NCI-H774 (cell line): ENCODE measurements around the gene HDAC4.
"Not testable (repeated sequence)": the region's sequence is repeated elsewhere in the genome, so short reads cannot be mapped to it uniquely, and the experiment has no call there.

Experiments used
- DNase-seq: peaks from one replicate; lab custom pipeline; 2025; lab: John Stamatoyannopoulos, UW

The HDAC4 gene

GRCh38 chr2:239044336-239044735 is 356.5 kb downstream of the HDAC4 start:
- no peak for DNase-seq

DNA sequence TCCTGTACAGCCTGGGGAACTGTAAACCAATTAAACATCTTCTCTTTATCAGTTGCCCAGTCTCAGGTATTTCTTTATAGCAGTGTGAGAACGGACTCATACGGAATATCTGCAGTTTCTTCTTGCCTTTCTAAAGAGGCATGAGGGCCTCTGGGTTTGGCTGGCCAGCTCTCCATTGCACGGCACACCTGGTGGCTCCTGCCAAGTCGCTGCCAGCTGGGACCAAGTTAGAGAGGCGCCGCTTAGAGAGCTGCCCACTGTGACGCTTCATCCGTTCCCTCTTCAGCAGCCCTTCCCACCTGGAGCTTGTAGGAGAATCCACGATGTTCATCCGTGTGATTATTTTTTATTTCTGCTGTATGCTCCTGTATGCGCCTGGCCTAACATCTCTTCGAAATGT is 357.5 kb downstream of the HDAC4 start:
- DNase-seq, result no peak

- DNase-seq, result no peak
Measured at GRCh38 chr2:239042551-239043320, 358.1 kb downstream of the HDAC4 start.

DNA sequence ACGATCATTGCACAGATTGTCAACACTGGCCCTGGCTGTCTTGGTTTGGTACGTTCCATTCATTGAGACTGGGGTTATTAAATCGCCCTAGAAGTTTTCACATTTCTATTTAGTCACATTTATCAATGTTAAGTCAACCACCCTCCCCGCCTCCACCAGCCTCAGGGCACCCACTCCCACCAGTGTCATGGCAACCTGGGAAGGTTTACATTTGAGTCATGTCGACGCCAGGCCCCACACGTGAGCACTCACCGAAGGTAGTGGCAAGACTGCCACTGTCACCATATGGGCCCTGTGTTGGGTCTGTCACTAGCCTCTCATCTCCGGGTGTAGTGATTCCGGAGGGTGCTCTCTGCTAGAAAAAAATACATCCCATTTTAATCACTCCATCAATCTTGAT is 358.8 kb downstream of the HDAC4 start:
- no peak for DNase-seq

GRCh38 chr2:239041062-239041461 is 359.8 kb downstream of the HDAC4 start:
- no peak for DNase-seq

DNA sequence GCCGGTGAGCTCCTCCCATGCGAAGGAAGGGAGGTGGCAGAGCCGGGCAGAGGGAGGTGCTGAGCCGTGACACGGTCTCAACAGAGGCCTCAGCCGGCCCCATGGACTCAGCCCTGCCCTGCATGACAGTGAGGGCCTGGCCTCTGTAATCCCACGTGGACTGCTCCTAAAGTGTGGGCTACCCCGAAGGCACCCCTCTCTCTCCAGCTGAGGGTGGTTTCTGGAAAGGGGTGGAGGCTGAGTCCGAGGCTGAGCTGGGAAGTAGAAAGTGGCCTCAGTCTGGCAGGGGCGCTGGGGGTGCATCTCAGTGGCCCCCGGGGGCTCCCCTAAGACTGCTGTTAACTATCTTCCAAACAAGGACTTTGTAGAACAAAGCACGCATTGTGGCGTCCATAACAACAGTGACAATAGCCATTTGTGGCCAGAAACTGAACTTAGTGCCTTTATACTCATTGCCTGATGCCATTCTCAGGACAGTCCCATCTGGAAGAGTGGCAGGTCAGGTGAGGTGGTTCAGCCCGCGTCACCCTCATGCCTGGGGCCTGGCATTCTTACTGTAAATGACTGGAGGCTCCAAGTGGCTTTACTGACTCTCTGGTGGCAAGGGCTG is 360.6 kb downstream of the HDAC4 start:
- DNase-seq, result no peak

- no peak for DNase-seq
Measured at GRCh38 chr2:239039479-239039861, 361.4 kb downstream of the HDAC4 start.

- no peak for DNase-seq
Measured at GRCh38 chr2:239038773-239039478, 361.9 kb downstream of the HDAC4 start.

- not testable (repeated sequence) for DNase-seq
Measured at GRCh38 chr2:239038284-239038683, 362.5 kb downstream of the HDAC4 start.

DNA sequence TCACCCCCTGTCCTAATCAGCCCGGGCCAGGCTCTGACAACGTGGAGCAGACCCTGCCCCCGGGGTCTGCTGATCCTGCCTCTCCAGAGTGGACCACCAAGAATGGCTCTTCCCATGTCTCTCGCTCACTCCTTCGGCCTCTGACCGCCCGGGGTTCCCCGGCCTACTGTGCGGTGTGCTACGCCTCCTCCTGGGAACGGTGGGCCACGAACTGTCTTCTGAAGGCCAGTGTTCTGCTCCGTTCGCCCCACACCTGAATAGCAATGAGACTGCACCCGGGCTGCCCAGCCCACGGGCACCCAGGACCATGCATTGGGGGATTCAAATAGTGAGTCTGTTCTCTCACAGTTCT is 363.3 kb downstream of the HDAC4 start:
- DNase-seq, result no peak

DNA sequence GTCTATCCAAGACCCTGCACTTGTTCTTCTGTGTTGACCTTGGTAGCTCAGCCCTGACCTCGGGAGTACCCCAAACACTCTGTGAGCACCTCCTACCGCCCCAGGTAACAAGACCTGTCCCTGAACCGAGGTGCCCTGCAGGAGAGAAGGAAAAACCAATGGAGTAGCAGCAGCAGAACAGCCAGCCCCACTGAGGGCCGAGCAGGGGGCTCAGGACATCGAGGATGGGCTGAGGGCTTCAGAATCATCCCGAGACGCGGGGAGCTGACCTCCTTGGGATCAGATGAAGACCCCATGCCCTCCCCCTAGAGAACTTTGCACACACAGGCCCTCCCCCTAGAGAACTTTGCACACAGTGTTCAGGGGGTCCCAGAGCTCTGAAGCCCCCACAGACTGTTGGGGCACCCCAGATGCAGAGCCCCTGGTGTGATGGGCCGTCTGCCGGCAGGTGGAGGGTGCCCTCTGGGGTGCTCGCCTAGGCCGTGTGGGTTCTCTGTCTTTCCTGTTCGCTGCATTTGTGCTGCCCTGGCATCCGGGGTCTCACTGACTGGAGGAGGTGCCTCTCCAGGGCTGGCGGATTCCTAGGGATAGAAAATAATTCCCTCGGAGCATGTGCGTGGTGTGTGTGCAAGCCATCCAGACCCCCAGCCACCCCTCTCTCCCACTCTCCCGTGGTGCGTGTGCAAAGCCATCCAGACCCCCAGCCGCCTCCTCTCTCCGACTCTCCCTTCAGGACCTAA is 363.8 kb downstream of the HDAC4 start:
- no peak for DNase-seq

DNA sequence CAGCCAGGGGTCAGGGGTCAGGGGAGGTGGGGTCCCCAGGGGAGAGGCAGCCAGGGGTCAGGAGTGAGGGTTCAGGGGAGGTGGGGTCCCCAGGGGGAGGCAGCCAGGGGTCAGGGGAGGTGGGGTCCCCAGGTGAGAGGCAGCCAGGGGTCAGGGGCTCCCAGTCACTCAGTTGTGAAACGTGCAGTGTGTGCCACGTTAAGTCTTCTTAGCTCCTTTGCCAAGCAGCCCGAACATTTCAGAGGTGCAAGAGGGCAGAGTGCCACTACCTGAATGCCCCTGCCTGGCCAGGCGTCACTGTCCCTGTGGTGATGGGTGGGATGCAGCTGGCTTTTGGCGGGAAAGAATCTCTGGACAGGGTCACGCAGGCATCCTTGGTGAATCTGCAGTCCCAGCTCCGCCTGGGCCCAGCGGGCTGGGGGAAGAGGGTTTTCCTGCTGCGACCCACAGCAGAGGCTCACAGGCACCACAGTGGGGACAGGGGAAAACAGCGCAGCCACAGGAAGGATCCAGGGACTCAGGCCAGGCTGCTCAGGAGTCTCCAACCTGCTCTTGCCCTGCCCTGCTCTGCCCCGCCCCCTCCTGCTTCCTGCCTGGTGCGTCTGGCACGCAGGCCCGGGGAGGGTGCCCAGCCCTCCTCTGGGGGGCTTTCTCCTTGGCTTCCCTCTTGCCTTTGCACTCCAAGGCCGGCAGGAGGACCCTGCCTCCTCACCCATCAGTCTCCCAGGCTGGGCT is 364.7 kb downstream of the HDAC4 start:
- no peak for DNase-seq

- no peak for DNase-seq
Measured at GRCh38 chr2:239035361-239035814, 365.4 kb downstream of the HDAC4 start.

DNA sequence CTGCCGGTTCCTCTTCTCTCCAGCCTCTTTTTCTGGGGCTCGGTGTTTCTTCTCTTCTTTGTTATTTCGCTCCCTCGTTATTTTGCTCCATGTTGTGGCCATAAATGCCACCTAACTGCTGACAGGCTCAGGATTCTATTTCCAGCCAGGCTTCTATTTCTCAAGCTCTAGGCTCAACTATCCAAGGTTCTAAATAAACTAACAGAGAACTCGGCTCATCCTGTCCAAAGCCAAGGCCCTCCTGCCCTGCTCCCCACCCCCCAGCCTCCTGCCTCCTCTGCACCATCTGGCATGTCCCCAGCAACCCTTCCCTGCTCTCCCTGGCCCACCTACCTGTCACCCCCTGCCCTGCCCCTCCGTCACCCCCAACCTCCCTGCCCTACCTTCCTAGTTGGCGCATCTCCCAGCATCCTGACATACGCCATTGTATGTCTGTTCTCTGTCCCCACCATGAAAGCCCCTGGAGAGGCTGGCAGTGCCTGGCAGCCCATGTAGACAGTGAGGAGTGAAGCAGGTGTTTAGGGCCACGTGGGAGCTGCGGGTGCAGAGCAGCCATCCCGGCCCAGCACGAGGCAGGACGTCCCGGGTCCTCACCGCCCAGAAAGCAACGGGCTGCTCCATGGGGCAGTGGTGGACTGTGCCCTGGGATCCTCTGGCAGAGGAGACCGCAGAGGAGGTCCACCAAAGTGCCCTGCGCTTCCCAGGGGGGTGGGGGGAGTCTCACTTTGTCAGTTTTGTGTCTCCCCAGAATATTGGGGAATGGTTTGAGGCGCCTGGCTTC is 366.1 kb downstream of the HDAC4 start:
- DNase-seq, result no peak

DNA sequence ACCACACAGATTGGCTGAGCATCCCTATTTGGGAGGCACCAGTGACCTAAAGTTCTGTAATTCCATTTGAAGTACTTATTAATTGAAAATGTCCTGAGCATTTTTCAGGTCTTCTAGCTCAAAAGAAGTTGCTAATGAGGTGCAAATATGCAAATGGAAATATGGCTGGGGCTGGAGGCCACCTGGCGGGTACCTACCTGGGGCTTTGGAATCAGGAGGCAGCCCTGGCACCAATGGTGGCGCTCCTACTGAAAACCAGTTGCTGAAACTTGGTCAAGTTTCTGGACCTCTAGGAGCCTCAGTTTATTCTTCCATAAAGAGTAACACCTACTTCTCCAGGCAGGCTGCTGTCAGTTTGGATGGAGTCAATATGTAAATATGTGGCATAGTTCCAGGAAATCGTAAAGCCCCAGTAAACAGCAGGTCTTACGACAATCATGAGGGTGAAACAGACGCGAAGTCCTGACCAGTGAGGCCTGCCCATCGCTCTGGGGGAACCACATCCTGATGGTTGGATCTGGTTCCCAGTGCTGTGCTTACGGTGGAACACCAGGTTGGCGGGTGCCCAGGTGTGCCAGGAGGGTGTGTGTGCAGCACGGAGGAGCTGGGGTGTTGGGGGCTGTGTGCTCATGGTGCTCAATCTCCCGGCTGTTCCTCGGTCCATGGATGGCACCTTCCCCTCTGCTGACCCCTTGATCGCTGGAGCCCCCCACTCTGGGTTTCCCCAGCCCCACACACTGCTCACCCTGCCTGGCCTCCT is 366.8 kb downstream of the HDAC4 start:
- no peak for DNase-seq

- DNase-seq, result no peak
Measured at GRCh38 chr2:239029958-239030357, 370.9 kb downstream of the HDAC4 start.

GRCh38 chr2:239028253-239028619 is 372.6 kb downstream of the HDAC4 start:
- DNase-seq, result no peak

DNA sequence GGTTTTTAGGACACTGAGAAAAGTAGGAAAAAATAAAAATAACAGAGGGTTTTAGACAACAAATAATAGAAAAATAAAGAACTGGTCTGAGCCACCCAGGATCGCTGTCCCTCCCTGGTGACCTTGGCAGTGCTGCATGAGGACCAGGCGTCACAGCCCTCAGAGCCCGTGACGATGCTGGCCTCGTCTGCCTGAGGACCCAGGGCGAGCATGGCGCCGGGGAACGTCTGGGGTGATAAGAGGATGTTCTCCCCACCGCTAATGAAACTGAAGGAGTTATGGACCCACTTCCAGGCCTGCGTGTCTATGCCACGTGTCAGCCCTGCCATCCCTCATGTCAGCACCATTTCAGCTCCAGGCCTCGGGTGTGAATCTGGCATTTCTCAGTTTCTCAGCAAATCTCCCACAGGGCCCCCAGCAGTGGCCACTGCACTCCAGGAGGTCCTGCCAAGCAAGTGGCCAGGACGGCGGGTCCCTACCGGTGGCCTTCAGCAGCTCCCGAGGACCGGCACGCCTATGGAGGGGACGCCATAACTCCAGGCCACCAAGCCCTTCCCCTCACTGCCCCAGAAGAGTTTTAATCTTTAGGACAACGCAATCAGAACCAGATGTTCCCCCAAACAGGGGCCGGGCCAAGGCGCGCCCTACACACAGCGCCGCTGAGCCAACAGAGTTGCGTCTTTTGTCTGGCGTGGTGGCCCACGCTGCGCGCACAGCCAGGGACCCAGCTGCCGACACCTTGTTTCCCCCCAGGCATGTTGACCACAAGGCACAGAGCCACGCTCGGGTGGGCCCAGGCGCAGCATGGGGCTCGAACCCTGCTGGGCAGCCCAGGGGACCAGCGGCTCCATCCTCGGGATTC is 373.2 kb downstream of the HDAC4 start:
- DNase-seq, result no peak

DNA sequence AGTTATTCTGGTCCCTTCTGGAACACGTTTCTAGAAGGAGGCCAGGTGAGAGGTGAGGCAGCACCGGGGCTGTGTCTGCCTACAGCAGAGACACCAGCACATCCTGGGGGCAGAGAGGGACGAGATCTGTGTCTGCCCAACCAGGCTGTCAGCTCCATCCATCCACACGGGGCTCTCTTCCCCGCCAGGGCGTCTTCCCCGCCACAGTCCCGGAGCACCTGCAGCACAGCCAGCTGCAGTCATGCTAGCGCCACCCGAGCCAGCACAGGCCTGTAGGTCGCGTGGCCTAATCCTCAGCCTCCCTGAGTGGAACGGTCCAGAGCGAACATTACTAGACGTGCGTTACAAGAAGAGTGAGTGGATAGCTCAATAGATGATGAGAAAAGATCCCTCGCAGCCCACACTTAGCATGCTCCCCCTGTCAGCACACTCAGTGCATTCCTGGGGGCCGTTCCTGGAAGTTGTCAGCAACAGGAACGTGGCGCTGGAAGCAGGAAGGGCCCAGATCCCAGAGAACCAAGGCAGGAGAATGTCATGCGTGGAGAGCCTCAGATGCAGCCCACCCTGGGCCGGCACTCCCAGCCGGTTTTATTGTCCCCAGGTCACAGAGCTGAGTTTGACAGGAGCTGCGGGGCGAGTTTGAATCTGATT is 374.0 kb downstream of the HDAC4 start:
- no peak for DNase-seq
